NOMO-1 (cell line): ENCODE results near the gene GRIN2C.
A peak's percentile ranks its signal among the peaks of the same experiment; 100 is the strongest.

ENCODE experiments used
- DNase-seq, 2 experiments: peaks; one replicate each; lab custom pipeline; 2025; ENCODE audit not compliant: unreplicated experiment in 2 of 2; lab: John Stamatoyannopoulos, UW

GRIN2C gene

GRCh38 chr17:74850310-74850709 lies 9.4 kb downstream of the GRIN2C start:
- DNase-seq = no peak

GRCh38 chr17:74848656-74849399 lies 10.9 kb downstream of the GRIN2C start:
- no peak for DNase-seq

GRCh38 chr17:74846621-74847020 lies 13.1 kb downstream of the GRIN2C start:
- no peak for DNase-seq

DNA sequence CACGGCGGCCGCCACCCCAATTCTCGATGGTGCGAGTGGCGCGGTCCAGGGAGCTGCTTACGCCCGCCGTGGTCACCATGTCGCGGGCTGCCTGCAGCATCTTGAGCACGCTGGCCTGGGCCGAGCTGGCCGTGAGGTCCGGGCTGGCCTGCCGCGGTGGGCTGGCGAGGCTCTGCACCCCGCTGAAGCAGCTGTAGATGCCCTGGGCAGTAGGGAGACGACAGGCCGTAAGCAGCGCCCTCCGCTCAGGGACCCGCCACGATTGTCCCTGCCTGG lies 16.4 kb downstream of the GRIN2C start:
- DNase-seq = no peak

GRCh38 chr17:74842599-74843351 lies 16.9 kb downstream of the GRIN2C start:
- no peak for DNase-seq

DNA sequence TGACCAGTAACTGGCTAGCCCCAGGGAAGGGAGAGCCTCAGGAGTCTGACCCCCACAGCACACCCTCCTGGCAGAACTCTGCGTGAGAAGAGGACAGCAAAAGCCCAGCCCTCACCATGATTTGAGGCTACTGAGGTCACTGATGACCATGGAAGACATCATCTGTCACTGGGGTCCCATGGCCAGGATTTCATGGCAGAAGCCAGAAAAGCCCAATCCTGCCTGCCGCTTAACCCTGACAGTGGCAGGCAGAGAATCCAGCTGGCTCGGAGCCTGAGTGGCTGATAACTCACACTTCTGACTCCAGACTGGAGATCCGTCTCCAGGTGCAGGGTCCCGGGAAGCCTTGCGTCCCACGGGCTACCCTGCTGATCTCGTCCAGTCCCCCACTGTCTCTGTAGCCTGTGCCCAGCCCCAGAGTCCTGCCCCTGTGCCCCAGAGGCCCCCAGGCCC lies 17.5 kb downstream of the GRIN2C start:
- no peak for DNase-seq

DNA sequence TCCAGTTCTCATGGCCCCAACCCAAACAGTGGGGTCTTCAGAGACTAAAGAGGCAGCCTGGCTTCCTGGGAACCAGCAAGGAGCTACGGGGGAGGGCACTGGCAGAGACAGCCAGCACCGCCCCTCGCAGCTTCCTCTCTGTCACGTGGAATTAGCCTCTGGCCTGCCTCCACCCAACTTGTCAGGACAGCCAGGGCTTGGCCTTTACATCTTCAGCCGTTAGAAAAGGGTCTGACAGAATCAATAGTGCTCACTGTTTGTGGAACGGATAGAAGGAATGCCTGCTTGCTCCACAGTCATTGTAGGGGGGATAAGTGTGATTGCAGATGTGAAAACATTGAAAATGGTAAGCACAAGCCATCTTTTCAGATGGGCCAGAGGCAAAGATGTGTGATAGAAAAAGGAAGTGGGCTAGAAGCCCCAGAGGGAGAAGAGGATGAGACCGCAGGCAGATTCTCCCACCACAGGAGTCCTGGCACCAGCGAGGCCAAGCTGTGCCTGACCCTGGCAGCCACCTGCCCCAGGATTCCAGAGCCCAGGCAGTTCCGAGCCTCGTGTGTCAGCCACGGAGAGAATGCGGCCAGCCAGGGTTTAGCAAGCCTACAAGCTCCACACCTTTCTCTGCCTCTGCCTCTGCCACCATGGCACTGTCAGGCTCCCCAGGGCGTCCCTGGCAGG lies 18.6 kb downstream of the GRIN2C start:
- peak; percentile 36 to 52 for DNase-seq

GRCh38 chr17:74839990-74840852 lies 19.5 kb downstream of the GRIN2C start:
- DNase-seq = no peak

GRCh38 chr17:74838274-74838673 lies 21.4 kb downstream of the GRIN2C start:
- DNase-seq = no peak

DNA sequence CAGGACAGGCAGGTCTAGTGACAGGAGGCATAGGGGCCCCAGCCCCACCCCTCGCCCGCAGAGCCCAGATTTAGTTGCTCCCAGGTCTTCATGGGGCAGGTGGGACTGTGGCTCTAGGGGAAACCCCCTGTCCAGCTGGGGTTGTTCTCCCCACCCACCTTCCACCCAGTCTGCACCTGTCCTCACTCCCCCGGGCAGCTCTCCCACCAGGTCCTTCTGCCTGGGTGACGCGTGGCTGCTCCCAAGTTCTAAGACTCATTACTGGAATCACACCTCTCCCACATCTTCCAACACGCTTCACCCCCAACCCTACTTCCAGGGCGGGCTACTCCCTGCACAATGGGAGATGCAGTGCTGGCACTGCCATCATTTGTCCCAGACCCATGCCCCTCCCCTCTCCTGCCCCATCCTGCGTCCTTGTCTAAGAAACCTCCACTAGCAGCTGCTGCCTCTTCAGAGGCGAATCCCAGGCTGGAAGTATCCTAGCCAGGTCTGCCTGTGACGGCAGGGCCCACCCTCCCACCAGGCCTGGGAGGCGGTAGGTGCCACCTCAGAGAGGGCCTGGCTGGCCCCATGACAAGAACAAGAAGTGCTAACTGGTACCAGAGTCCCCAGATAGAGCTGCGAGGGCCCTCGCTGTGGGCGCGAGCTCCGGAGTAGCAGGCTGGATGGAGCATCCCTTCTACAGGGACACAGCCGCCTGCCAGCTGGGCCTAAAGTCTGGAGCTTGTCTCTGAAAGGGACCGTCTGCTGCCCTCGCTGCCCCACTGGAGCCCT lies 22.8 kb downstream of the GRIN2C start:
- DNase-seq = no peak

DNA sequence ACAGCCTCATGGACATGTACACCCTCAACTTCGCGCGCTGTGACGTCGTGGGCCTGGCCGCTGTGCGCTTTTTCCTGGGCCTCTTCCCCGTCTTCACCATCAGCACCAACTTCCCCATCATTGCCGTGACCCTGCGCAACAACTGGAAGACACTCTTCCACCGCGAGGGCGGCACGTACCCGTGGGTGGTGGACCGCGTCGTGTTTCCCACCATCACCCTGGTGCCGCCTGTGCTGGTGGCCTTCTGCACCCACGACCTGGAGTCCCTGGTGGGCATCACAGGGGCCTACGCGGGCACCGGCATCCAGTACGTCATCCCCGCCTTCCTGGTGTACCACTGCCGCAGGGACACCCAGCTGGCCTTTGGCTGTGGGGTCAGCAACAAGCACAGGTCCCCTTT lies 23.5 kb downstream of the GRIN2C start:
- DNase-seq = no peak

- no peak for DNase-seq
Measured at GRCh38 chr17:74833501-74834377, 25.9 kb downstream of the GRIN2C start.

DNA sequence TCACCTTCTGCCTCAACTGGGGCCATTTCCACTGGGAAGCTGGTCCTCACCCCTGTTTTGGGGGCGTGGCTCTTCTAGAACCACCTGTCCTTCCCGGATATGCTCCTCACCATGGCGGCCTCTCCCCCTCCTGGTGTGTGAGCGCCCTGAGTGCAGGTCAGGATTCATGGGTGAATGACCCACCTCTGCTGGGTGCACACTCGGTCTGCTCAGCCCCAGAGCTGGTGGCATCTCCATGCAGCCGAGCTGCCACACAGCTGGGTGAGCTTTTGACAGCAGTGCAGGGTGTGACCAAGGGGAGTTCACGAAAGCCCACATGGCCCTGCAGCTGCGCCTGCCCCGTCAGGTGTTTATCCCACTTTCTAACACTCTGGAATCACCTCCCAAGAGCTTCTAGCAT lies 27.3 kb downstream of the GRIN2C start:
- DNase-seq = no peak

DNA sequence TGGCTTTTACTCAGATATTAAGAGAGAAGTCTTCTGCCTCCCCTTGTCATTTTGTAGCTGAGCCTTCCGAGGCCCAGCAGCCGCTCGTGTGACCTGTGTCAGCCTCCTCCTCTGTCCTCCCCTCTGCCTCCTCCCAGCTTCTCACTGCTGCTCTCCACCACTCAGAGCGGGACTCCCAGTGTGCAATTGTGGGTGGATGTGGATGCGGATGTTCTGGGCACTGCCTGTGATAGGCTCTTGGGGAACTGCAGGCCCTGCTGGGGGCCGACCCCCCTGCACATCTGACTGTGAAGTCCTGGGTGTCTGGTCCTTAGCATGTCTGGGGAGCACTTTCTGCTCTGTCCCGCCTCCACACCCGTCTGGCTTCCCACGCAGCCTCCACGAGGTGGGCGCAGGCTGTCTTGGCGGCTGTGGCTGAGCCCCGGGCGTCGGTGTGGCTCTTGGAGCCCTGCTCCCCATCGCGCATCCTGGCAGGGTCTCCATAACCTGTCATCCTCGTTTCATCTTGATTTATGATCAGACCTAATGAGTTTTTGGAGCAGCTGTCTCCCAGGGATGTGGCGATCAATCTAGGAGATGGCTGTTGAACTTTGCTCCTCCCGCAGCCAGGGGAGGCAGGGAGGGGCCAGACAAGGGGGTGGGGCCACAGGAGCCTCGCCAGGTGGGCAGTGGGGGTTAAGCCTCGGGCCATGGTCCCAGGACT lies 28.1 kb downstream of the GRIN2C start:
- DNase-seq = no peak

- DNase-seq = no peak
Measured at GRCh38 chr17:74830861-74831260, 28.8 kb downstream of the GRIN2C start.

GRCh38 chr17:74827800-74828199 lies 31.9 kb downstream of the GRIN2C start:
- no peak for DNase-seq

DNA sequence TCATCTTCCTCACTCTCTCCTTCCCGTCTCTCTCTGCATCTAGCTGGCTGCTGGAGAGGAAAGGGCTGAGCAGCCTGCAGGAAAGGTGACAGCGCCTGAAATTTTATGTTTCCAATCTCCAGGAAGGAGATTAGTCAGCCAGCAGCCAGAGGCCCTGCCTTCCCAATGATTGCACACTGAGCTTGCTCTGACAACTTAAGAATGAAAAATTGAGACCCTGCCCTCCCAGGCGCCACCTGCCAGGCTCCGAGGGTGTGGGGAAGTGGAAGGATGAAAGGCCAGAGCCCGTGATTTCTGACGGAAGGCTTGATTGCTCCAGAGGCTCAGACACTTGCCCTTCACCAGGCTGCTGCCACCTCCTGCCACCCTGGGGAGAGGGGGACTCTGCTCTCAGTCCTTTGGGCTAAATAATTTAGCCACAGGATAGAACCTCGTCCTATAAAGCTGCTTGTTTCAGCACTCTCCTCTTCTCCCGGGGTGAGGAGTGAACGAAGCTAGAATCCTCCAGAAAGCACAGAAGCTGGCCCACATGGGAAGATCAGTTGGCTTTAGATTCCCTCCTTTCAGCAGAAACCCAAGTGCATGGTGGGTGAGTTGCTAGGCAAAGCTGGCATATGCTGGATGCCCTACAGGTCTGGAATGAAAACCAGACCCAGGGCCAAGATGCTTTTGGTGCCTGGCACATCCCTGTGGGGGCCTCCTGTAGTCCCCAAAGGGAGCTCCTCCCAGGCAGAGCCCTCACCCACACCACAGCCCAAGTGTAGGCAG lies 33.5 kb downstream of the GRIN2C start:
- DNase-seq = no peak
